22Rv1 (cell line): ENCODE measurements around the gene TRAPPC10.

Experiments used
- H3K27ac ChIP-seq: fragments of 450-650 bp; 2 replicates; pipeline ENCODE4 v1.5.1; 2017
- CTCF ChIP-seq: fragments of 450-650 bp; IDR thresholded peaks from 2 replicates; pipeline ENCODE4 v1.5.1; 2017; ENCODE audit warnings: mild to moderate bottlenecking
- ZFX ChIP-seq: fragments of 450-650 bp; IDR thresholded peaks from 2 replicates; pipeline ENCODE4 v1.6.1; 2017; ENCODE audit warnings: antibody characterized with exemption, borderline replicate concordance

TRAPPC10 gene

DNA sequence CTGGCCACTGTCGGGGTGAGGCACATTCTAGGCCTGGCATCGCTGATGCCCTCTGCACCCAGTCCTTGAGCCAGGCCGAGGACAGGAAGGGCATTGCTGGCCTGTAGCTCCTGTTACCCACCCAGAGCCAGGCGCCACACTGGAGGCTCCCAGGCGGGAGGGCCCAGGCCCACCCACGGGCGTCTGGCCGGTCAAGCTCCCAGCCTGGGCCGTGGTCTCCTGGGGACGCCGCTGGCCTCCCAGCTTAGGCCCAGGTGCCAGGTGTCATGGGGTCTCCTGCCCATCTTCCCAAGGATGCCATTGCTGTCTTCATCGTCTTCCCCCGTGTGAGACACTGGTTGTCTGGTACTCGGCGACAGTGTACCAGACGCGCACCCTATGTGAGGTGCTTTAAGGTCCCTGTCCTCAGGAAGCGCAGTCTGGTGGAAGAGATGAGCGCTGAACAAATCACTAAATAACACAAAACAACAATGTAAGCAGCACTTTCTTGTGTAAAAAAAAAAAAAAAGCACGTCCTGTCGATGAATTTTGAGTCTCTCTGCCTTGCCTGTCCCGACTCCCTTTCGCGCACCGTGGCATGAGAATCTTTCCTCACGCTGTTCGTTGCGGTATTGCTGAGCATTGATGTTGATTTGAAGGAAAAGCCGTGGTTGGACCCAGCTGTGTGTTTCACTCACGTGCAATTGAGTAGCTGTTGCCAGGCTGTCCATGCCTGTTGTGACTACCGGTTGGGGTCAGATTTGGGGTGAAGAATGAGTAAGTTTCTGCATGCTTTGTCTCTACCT, 27.0 kb upstream of the TRAPPC10 start:
- H3K27ac ChIP-seq = no peak overlapping the region
- TF ChIP-seq CTCF = no peak
- no peak for TF ChIP-seq ZFX

DNA sequence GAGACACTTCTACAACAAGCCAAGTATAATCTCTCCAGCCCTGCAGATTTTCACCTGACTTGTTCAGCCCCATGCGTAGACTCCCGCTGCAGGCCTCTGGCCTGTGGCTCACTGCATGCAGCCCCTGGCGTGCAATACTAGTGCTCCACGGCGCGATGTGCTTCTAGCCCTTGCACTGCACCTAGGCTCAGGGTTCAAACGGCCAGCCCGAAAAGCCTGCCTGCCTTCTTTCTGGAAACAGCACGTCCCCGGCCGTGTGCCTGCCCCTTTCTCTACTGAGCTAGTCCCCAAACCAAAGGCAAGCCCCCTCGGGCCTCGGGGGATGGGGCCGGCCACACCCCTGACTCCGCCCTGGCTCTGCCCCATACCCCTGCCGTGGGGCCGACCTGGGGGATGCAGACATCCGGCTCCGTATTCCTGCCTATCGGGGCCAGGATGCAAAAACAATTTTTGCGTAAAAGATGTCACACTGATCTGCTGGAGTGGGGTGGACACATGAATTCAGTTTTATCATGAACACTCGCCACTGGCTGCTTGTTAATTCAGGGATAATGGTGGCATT, 26.3 kb upstream of the TRAPPC10 start:
- TF ChIP-seq ZFX (no peak), CTCF (no peak)
- no peak overlapping the region for H3K27ac ChIP-seq

DNA sequence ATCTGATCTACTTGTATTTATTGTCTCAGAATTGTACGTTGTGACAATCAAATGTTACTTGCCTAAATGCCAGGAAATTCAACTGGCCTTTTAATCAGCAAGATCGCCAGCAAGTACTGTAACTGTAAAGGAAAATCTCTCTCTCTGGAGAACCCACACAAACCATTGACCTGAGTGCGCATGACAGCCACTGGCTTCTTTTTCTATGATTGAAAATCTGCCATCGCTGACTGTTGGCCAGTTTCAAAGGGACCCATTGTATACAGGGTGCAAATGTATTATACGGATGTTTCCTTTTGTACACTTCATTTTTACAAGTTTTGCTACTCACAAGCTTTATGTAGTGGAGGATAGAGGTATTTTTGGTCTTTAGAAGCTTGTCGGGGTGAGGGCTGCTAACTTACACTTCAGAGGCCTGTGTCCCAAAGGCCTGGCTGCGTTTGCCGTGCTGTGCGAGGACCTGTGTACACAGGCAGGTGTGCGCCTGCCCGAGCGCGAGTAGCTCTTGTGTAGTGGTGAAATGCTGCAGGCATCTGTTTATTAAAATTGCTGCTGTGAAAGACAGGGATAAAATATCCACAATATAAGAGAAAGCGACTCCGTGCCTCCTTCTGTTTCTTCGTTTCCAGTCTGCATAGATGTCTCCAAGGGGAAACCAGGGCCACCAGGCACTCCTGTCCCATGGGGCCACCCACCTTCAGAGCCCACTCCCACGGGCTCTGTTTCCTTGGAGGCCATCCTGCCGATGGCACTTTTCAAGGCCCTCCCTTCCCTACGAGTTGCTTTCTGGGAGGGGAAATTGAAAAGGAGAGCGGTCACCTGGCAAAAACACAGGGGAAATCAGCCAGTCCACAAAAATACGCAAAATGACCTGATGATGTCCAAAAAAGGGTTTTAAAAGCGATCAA, 25.3 kb upstream of the TRAPPC10 start:
- TF ChIP-seq ZFX = no peak
- no peak for TF ChIP-seq CTCF
- H3K27ac ChIP-seq = no peak overlapping the region

- no peak overlapping the region for H3K27ac ChIP-seq
- TF ChIP-seq CTCF (no peak), ZFX (no peak)
Observed at GRCh38 chr21:43987509-43987908, 24.6 kb upstream of the TRAPPC10 start.

- H3K27ac ChIP-seq = no peak overlapping the region
- TF ChIP-seq CTCF = no peak
Observed at GRCh38 chr21:43988016-43988415, 24.1 kb upstream of the TRAPPC10 start.

- TF ChIP-seq ZFX = no peak
- no peak for TF ChIP-seq CTCF
- no peak overlapping the region for H3K27ac ChIP-seq
Observed at GRCh38 chr21:43988506-43989230, 23.4 kb upstream of the TRAPPC10 start.
